LoVo (cell line): Measurements from ENCODE around the gene OR1F1.
A peak's percentile ranks its signal among the peaks of the same experiment; 100 is the strongest.
"Not testable (repeated sequence)": the region's sequence is repeated elsewhere in the genome, so short reads cannot be mapped to it uniquely, and the experiment has no call there.

Experiments
- DNase-seq: peaks from one replicate; pipeline ENCODE4 v3.0.0-alpha.2; 2016; ENCODE audit warnings: low spot score

OR1F1 gene

GRCh38 chr16:3173892-3174617 lies 13.9 kb upstream of the OR1F1 start:
- peak; percentile 29 for DNase-seq

GRCh38 chr16:3174618-3175148 lies 13.3 kb upstream of the OR1F1 start:
- no peak for DNase-seq

- DNase-seq: peak; percentile 36
Measured at GRCh38 chr16:3175157-3176093, 12.6 kb upstream of the OR1F1 start.

- DNase-seq: no peak
Measured at GRCh38 chr16:3179651-3180050, 8.4 kb upstream of the OR1F1 start.

GRCh38 chr16:3180445-3180878 lies 7.5 kb upstream of the OR1F1 start:
- no peak for DNase-seq

GRCh38 chr16:3182293-3182607 lies 5.8 kb upstream of the OR1F1 start:
- not testable (repeated sequence) for DNase-seq

GRCh38 chr16:3182608-3183444 lies 5.2 kb upstream of the OR1F1 start:
- DNase-seq: no peak

GRCh38 chr16:3183445-3184139 lies 4.4 kb upstream of the OR1F1 start:
- no peak for DNase-seq

- no peak for DNase-seq
Measured at GRCh38 chr16:3186946-3187690, 886 bp upstream of the OR1F1 start.

GRCh38 chr16:3188675-3188924 lies 596 bp downstream of the OR1F1 start:
- DNase-seq: no peak

- no peak for DNase-seq
Measured at GRCh38 chr16:3188925-3189825, 1.2 kb downstream of the OR1F1 start.

GRCh38 chr16:3189869-3190268 lies 1.9 kb downstream of the OR1F1 start:
- no peak for DNase-seq

- DNase-seq: no peak
Measured at GRCh38 chr16:3190949-3191353, 2.9 kb downstream of the OR1F1 start.

- no peak for DNase-seq
Measured at GRCh38 chr16:3192476-3193019, 4.5 kb downstream of the OR1F1 start.

GRCh38 chr16:3193221-3194212 lies 5.5 kb downstream of the OR1F1 start:
- DNase-seq: no peak

GRCh38 chr16:3194792-3195191 lies 6.8 kb downstream of the OR1F1 start:
- no peak for DNase-seq

- no peak for DNase-seq
Measured at GRCh38 chr16:3195975-3196374, 8.0 kb downstream of the OR1F1 start.

- DNase-seq: not testable (repeated sequence)
Measured at GRCh38 chr16:3197694-3198333, 9.8 kb downstream of the OR1F1 start.
